ENCODE data around the gene BPIFB6. TPM values are rescaled to one million over a fixed set of nuclear protein-coding genes. Genes with fewer than 3 reads are reported as not detected.

The BPIFB6 gene
- total and polyA plus RNA-seq, 11 donors, result not detected

DNA sequence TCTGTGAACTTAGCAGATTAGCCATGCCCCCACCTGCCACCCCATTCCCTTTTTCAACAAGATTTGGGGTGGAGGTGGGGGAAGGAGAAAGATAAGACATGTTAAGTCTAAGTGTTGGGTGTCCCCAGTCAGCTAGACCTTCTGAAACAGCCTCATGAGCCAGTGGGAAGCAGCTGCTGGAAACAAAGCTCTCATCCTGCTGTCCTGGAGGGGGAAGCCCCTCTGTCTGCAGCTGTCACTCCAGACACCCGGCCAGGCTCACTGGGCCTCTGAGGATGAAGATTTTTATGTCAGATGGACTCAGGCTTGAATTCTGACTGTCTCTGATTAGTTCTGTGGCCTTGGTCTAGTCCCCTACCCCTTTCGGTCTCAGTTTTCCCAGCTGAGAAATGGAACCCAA is 23.3 kb downstream of the BPIFB6 start:
- no peaks in the 10 kb centered on the region for H3K9me3 ChIP-seq
- WGBS, 4 donors, result 65 to 75% (median 73%) methylated on average over 2 of the region's 2 CpGs
- ATAC-seq, result no peak
- TF ChIP-seq, protein P1, sequence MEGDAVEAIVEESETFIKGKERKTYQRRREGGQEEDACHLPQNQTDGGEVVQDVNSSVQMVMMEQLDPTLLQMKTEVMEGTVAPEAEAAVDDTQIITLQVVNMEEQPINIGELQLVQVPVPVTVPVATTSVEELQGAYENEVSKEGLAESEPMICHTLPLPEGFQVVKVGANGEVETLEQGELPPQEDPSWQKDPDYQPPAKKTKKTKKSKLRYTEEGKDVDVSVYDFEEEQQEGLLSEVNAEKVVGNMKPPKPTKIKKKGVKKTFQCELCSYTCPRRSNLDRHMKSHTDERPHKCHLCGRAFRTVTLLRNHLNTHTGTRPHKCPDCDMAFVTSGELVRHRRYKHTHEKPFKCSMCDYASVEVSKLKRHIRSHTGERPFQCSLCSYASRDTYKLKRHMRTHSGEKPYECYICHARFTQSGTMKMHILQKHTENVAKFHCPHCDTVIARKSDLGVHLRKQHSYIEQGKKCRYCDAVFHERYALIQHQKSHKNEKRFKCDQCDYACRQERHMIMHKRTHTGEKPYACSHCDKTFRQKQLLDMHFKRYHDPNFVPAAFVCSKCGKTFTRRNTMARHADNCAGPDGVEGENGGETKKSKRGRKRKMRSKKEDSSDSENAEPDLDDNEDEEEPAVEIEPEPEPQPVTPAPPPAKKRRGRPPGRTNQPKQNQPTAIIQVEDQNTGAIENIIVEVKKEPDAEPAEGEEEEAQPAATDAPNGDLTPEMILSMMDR (IDR thresholded peaks at IDR 0.05), result no peak
- intact Hi-C loops (cut with DNase I), result no loop called here
- no peak overlapping the region for H3K27ac ChIP-seq
- no peak overlapping the region for H3K4me3 ChIP-seq
- DNase-seq, result no peak
- no peaks in the 10 kb centered on the region for H3K36me3 ChIP-seq
- H3K27me3 ChIP-seq, result peaks cover 0 to 3% (median 0%) of the 10 kb centered on the region in 9 donors
- H3K4me1 ChIP-seq, result no peaks in the 10 kb centered on the region

DNA sequence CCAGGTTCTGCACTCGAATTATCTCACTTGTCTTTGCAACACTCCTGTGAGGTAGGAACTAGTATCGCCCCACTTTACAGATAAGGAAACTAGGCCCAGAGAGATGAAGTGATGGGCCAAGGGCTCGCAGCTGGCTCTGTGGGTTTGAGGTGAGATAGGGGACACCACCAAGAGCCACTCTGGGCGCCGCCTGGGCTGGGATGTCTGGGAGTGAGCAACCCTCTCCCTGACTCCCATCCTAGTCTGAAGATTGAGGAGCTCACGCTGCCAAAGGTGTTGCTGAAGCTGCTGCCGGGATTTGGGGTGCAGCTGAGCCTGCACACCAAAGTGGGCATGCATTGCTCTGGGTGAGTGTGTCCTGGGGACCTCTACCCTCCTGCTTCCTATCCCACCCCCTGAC is 27.7 kb downstream of the BPIFB6 start:
- no peak overlapping the region for H3K4me3 ChIP-seq
- no peaks in the 10 kb centered on the region for H3K4me1 ChIP-seq
- H3K9me3 ChIP-seq, result no peaks in the 10 kb centered on the region
- TF ChIP-seq, protein P1 (IDR thresholded peaks at IDR 0.05), result no peak
- TF ChIP-seq POLR2A (IDR thresholded peaks at IDR 0.05), result no peak
- WGBS, 4 donors, result 64 to 85% (median 77%) methylated on average over 7 of the region's 7 CpGs
- H3K36me3 ChIP-seq, result no peaks in the 10 kb centered on the region
- H3K27ac ChIP-seq, result no peak overlapping the region
- intact Hi-C loops (cut with DNase I), result no loop called here
- ATAC-seq (no peak), DNase-seq (no peak)
- H3K27me3 ChIP-seq, result peaks cover 0 to 3% (median 0%) of the 10 kb centered on the region in 9 donors

DNA sequence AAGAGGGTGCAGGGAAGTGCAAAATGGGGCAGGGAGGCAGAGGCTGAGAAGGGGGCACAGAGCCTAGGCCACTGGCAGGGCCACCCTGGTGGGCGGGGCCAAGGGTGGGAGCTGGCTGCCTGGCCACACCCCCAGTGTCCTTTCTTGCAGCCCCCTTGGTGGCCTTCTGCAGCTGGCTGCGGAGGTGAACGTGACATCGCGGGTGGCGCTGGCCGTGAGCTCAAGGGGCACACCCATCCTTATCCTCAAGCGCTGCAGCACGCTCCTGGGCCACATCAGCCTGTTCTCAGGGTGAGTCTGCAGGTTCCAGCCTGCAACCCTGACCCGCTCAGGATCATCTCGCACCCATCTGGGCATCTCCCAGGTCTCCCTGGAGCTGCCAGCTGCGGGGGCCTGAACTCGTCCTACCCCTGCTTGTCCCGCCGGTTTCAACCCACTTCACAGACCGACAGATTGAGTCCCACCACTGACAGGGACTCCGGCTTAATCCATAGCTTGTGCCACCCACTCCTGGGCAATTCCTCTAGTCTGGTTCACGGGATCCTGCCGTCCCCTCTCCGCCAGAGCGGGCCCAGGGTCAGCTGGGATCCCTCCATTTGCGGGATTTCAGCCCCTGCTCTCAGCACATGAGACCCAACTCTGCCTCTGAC is 28.4 kb downstream of the BPIFB6 start:
- DNase-seq (no peak), ATAC-seq (no peak)
- Histone ChIP-seq H3K4me1 (no peaks in the 10 kb centered on the region), H3K9me3 (no peaks in the 10 kb centered on the region), H3K27ac (no peak overlapping the region), H3K27me3 (peaks cover 0 to 3% (median 0%) of the 10 kb centered on the region in 9 donors), H3K36me3 (no peaks in the 10 kb centered on the region), H3K4me3 (no peak overlapping the region)
- WGBS, 4 donors, result 86 to 94% (median 91%) methylated on average over 21 to 22 of the region's 22 CpGs
- intact Hi-C loops (cut with DNase I), result no loop called here
- TF ChIP-seq, protein P1 (IDR thresholded peaks at IDR 0.05), result no peak
- TF ChIP-seq POLR2A (IDR thresholded peaks at IDR 0.05), result no peak

DNA sequence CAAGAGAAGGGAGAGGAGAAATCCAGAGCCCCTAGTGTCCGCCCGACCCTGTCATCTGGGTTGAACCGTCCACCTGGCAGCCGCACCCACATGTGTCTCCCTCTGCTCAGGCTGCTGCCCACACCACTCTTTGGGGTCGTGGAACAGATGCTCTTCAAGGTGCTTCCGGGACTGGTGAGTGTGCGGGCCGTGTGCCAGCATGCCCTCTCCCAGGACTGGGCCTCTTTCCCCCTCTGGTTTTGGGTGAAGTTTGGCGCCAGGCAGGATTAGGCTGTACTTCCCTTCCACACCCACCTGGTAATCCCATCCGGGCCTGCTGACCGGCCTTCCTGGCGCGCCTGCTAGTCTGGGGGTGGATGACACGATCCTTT is 30.2 kb downstream of the BPIFB6 start:
- no peak for DNase-seq
- Histone ChIP-seq H3K36me3 (no peaks in the 10 kb centered on the region), H3K4me1 (no peaks in the 10 kb centered on the region), H3K4me3 (no peak overlapping the region), H3K27ac (no peak overlapping the region), H3K9me3 (no peaks in the 10 kb centered on the region), H3K27me3 (no peaks in the 10 kb centered on the region)
- ATAC-seq, result no peak
- intact Hi-C loops (cut with DNase I), result no loop called here
- TF ChIP-seq POLR2A (IDR thresholded peaks at IDR 0.05), result no peak
- TF ChIP-seq, protein P1 (IDR thresholded peaks at IDR 0.05), result no peak
- 78 to 82% (median 80%) methylated on average over 14 of the region's 14 CpGs for WGBS, 4 donors

Measured in heart left ventricle (tissue), 16 donors.